ENCODE measurements around the gene MMP23B.
"Not testable (repeated sequence)": the region's sequence is repeated elsewhere in the genome, so short reads cannot be mapped to it uniquely, and the experiment has no call there.

MMP23B gene

GRCh38 chr1:1629430-1630190 is 2.4 kb upstream of the MMP23B start:
- H3K27ac ChIP-seq: no peak overlapping the region
- H3K27me3 ChIP-seq: peaks cover 51% of the 10 kb centered on the region
- TF ChIP-seq, protein P1, sequence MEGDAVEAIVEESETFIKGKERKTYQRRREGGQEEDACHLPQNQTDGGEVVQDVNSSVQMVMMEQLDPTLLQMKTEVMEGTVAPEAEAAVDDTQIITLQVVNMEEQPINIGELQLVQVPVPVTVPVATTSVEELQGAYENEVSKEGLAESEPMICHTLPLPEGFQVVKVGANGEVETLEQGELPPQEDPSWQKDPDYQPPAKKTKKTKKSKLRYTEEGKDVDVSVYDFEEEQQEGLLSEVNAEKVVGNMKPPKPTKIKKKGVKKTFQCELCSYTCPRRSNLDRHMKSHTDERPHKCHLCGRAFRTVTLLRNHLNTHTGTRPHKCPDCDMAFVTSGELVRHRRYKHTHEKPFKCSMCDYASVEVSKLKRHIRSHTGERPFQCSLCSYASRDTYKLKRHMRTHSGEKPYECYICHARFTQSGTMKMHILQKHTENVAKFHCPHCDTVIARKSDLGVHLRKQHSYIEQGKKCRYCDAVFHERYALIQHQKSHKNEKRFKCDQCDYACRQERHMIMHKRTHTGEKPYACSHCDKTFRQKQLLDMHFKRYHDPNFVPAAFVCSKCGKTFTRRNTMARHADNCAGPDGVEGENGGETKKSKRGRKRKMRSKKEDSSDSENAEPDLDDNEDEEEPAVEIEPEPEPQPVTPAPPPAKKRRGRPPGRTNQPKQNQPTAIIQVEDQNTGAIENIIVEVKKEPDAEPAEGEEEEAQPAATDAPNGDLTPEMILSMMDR (IDR thresholded peaks at IDR 0.05): no peak
- no peaks in the 10 kb centered on the region for H3K9me3 ChIP-seq
- no peak overlapping the region for H3K4me3 ChIP-seq (ENCODE audit: low read depth in 1 of 2, low read length in 1 of 2)
- H3K36me3 ChIP-seq: peaks cover 31% of the 10 kb centered on the region
- H3K4me1 ChIP-seq (ENCODE audit: control insufficient read depth in 1 of 2, insufficient read depth in 1 of 2, low read depth in 1 of 2, low read length in 1 of 2): peaks cover 2 to 26% of the 10 kb centered on the region in 2 experiments

GRCh38 chr1:1630191-1630964 is 1.6 kb upstream of the MMP23B start:
- peaks cover 2 to 26% of the 10 kb centered on the region in 2 experiments for H3K4me1 ChIP-seq (ENCODE audit: control insufficient read depth in 1 of 2, insufficient read depth in 1 of 2, low read depth in 1 of 2, low read length in 1 of 2)
- H3K36me3 ChIP-seq: peaks cover 25% of the 10 kb centered on the region
- H3K4me3 ChIP-seq (ENCODE audit: low read depth in 1 of 2, low read length in 1 of 2): peak overlapping the region; percentile 23 to 44
- H3K27me3 ChIP-seq: peaks cover 51% of the 10 kb centered on the region
- H3K27ac ChIP-seq: no peak overlapping the region
- no peaks in the 10 kb centered on the region for H3K9me3 ChIP-seq
- TF ChIP-seq, protein P1 (IDR thresholded peaks at IDR 0.05): no peak

- H3K4me1 ChIP-seq (ENCODE audit: control insufficient read depth in 1 of 2, insufficient read depth in 1 of 2, low read depth in 1 of 2, low read length in 1 of 2): peaks cover 2 to 26% of the 10 kb centered on the region in 2 experiments
- H3K27ac ChIP-seq: no peak overlapping the region
- peaks cover 51% of the 10 kb centered on the region for H3K27me3 ChIP-seq
- H3K4me3 ChIP-seq (ENCODE audit: low read depth in 1 of 2, low read length in 1 of 2): no peak overlapping the region
- peaks cover 22% of the 10 kb centered on the region for H3K36me3 ChIP-seq
- H3K9me3 ChIP-seq: no peaks in the 10 kb centered on the region
- TF ChIP-seq, protein P1 (IDR thresholded peaks at IDR 0.05): no peak
Measured at GRCh38 chr1:1630965-1631781, 800 bp upstream of the MMP23B start.

DNA sequence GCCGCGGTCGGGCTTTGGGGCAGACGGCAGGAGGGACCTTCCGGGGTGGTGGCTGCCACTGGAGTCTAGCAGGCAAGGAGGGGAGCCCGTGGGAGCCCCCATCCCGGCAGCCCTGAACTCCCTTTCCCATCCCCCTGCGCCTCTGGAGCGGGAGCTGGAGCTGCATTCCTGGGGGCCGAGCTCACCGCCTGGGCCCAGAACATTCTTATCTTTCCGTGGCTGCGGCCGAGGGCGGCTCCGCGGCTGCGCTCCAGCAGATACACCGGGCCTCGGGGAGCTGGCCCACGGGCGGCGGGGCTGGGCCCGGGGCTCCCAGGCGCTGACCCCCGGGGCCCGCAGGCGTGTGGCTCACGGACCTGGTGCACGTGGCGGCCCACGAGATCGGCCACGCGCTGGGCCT is 1.4 kb downstream of the MMP23B start:
- not testable (repeated sequence) for H3K9me3 ChIP-seq; H3K27ac ChIP-seq; H3K4me3 ChIP-seq (ENCODE audit: low read depth in 1 of 2, low read length in 1 of 2)
- peaks cover 26% of the 10 kb centered on the region for H3K36me3 ChIP-seq
- peaks cover 40% of the 10 kb centered on the region for H3K27me3 ChIP-seq
- peaks cover 2 to 26% of the 10 kb centered on the region in 2 experiments for H3K4me1 ChIP-seq (ENCODE audit: control insufficient read depth in 1 of 2, insufficient read depth in 1 of 2, low read depth in 1 of 2, low read length in 1 of 2)

GRCh38 chr1:1634613-1635012 is 2.6 kb downstream of the MMP23B start:
- Histone ChIP-seq H3K27me3 (peaks cover 28% of the 10 kb centered on the region), H3K36me3 (peaks cover 34% of the 10 kb centered on the region), H3K4me1 (ENCODE audit: control insufficient read depth in 1 of 2, insufficient read depth in 1 of 2, low read depth in 1 of 2, low read length in 1 of 2) (peaks cover 2 to 24% of the 10 kb centered on the region in 2 experiments)
- not testable (repeated sequence) for H3K9me3 ChIP-seq; H3K4me3 ChIP-seq (ENCODE audit: low read depth in 1 of 2, low read length in 1 of 2); H3K27ac ChIP-seq

- not testable (repeated sequence) for H3K27ac ChIP-seq; H3K27me3 ChIP-seq; H3K4me1 ChIP-seq (ENCODE audit: control insufficient read depth in 1 of 2, insufficient read depth in 1 of 2, low read depth in 1 of 2, low read length in 1 of 2); H3K9me3 ChIP-seq; H3K4me3 ChIP-seq (ENCODE audit: low read depth in 1 of 2, low read length in 1 of 2)
- peaks cover 53% of the 10 kb centered on the region for H3K36me3 ChIP-seq
Measured at GRCh38 chr1:1636621-1637478, 4.9 kb downstream of the MMP23B start.

DNA sequence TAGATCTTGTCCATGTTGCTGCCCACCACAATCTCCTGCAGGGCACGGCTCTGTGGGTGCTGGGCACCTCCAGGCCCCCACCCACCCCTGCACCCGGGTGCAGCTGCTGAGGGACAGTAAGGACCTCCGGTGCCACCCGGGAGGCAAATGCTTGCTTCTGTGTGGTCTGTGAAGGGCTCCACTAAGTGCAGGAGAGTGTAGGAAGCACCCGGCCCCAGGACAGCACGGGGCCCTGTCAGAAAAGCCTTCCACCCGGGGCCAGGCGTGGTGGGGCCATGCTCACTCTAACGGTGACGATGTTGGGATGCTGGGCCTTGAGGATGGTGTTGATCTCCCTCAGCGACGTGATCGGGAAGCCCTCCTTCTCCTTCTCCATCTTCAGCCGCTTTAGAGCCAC is 5.5 kb downstream of the MMP23B start:
- not testable (repeated sequence) for H3K27me3 ChIP-seq; H3K9me3 ChIP-seq; H3K27ac ChIP-seq; H3K4me1 ChIP-seq (ENCODE audit: control insufficient read depth in 1 of 2, insufficient read depth in 1 of 2, low read depth in 1 of 2, low read length in 1 of 2); H3K4me3 ChIP-seq (ENCODE audit: low read depth in 1 of 2, low read length in 1 of 2)
- H3K36me3 ChIP-seq: peaks cover 55% of the 10 kb centered on the region

DNA sequence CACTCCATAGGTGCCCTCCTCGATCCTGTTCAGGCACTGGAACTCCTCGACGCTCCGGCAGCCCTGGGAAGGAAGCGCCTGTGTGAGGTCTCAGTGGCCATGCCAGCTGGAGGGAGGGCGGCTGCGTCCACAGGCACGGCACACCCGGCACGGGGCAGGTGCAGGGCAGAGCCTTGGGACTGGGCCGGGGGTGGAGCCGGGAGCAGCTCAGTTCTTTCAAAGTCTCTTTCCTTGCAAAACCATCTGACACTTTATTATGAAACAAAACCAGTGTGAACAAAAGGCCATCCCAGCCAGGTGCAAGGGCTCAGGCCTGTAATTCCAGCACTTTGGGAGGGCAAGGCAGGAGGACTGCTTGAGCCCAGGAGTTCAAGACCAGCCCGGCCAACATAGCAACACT is 6.6 kb downstream of the MMP23B start:
- H3K9me3 ChIP-seq; H3K4me1 ChIP-seq (ENCODE audit: control insufficient read depth in 1 of 2, insufficient read depth in 1 of 2, low read depth in 1 of 2, low read length in 1 of 2); H3K27me3 ChIP-seq; H3K27ac ChIP-seq; H3K4me3 ChIP-seq (ENCODE audit: low read depth in 1 of 2, low read length in 1 of 2): not testable (repeated sequence)
- H3K36me3 ChIP-seq: peaks cover 55% of the 10 kb centered on the region

- H3K36me3 ChIP-seq: peaks cover 55% of the 10 kb centered on the region
- H3K27ac ChIP-seq; H3K27me3 ChIP-seq; H3K4me1 ChIP-seq (ENCODE audit: control insufficient read depth in 1 of 2, insufficient read depth in 1 of 2, low read depth in 1 of 2, low read length in 1 of 2); H3K4me3 ChIP-seq (ENCODE audit: low read depth in 1 of 2, low read length in 1 of 2); H3K9me3 ChIP-seq: not testable (repeated sequence)
Measured at GRCh38 chr1:1639368-1639767, 7.4 kb downstream of the MMP23B start.
